Muscle of leg (tissue), 11 donors: ENCODE results near the gene IL17B. TPM values are rescaled to one million over a fixed set of nuclear protein-coding genes. Genes with fewer than 3 reads are reported as not detected.

Experiments used
- DNase-seq: peaks from one replicate; pipeline ENCODE4 v3.0.0; 2013
- H3K27ac ChIP-seq: one replicate; pipeline ENCODE4 v1.5.1; 2013; ENCODE audit warnings: mild to moderate bottlenecking, low read length, control low read depth
- H3K27me3 ChIP-seq: one replicate; pipeline ENCODE4 v1.6.1; 2013; ENCODE audit warnings: low read length; ENCODE audit not compliant: control insufficient read depth, insufficient read depth
- H3K36me3 ChIP-seq: one replicate; pipeline ENCODE4 v1.6.1; 2013; ENCODE audit warnings: low read length; ENCODE audit not compliant: control insufficient read depth, insufficient read depth
- H3K4me1 ChIP-seq: one replicate; pipeline ENCODE4 v1.6.1; 2013; ENCODE audit warnings: low read length; ENCODE audit not compliant: control insufficient read depth, insufficient read depth
- H3K4me3 ChIP-seq: one replicate; pipeline ENCODE4 v1.5.1; 2013; ENCODE audit warnings: low read length, control low read depth
- H3K9me3 ChIP-seq: replicated peaks from 2 replicates; pipeline ENCODE4 v1.6.1; 2013; ENCODE audit warnings: low read depth, low read length; ENCODE audit not compliant: control insufficient read depth
- WGBS: methylation state at CpG from one replicate; pipeline ENCODE4 v1.1.5; 2013; ENCODE audit warnings: missing lambda C conversion rate; ENCODE audit not compliant: insufficient coverage; 5-methylcytosine and 5-hydroxymethylcytosine counted together
- polyA plus RNA-seq, 8 donors: library from polyadenylated mRNA; unstranded; fragments of 120-200 nt; gene quantifications; one replicate each; pipeline versions ENCODE4 v1.2.1 to v1.2.3, GENCODE V29; 2013; ENCODE audit warnings: inconsistent platforms in 1 of 8, low replicate concordance in 1 of 8; ENCODE audit not compliant: insufficient read length in 8 of 8, insufficient read depth in 1 of 8
- total RNA-seq: library from RNA; stranded (reverse); fragments of 120-200 nt; gene quantifications from one replicate; pipeline ENCODE4 v1.2.4, GENCODE V29; 2013

Gene IL17B
- total and polyA plus RNA-seq, 9 donors, result 151 to 423 (median 289) TPM

DNA sequence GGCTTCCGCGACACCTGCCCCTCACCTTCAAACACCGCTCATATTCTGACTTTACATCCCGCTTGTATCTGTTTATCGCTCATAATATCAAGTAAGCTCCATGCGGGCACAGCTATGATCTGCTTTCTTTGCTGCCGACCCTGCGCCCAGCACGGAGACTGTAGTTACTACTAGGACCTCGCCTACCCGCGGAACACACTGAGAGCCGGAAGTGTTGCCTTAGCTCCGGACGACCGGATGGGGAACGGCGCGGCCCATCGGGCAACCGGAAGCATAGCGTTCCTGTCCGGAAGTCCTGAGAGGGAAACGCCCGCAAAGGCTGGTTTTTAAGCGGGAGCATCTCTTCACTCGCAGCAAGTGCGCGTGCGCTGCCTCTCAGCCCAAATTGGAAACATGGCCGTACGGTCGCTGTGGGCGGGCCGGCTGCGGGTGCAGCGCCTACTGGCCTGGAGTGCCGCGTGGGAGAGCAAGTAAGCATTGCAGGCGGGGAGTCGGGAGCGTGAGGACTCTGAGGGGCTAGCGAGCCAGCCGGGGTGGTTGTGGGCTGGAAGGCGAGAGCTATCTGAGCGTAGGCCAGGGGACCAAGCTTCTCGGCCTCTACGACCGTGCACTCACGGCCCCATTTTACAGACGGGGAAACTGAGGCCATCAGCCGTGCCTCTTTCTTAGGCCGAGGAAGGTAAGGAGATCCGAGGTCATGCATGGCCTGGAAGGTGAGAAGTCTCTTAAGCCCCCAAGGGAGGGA, 33.8 kb downstream of the IL17B start, which contains the start of gene GRPEL2:
Gene GRPEL2, plus strand, starts transcription at position 353 of the 745 bp plus-strand sequence. Its CDS starts 41 bp downstream, at position 394.
- peaks cover 37% of the 10 kb centered on the region for H3K36me3 ChIP-seq
- H3K4me3 ChIP-seq, result peak within 1 kb of the TSS; percentile 72
- DNase-seq, result peak; percentile 99
- H3K9me3 ChIP-seq, result no peaks in the 10 kb centered on the region
- under 1% methylated on average over 51 of the region's 54 CpGs for WGBS
- peak within 1 kb of the TSS; percentile 92 for H3K27ac ChIP-seq
- peaks cover 15% of the 10 kb centered on the region for H3K4me1 ChIP-seq
- H3K27me3 ChIP-seq, result no peaks in the 10 kb centered on the region

GRCh38 chr5:149344151-149344550, 34.9 kb downstream of the IL17B start:
- Histone ChIP-seq H3K4me1 (peaks cover 15% of the 10 kb centered on the region), H3K9me3 (no peaks in the 10 kb centered on the region), H3K27me3 (no peaks in the 10 kb centered on the region), H3K4me3 (no peak overlapping the region), H3K27ac (no peak overlapping the region), H3K36me3 (peaks cover 30% of the 10 kb centered on the region)
- no peak for DNase-seq
- no CpG with 5 or more reads among the region's 2 CpGs for WGBS

DNA sequence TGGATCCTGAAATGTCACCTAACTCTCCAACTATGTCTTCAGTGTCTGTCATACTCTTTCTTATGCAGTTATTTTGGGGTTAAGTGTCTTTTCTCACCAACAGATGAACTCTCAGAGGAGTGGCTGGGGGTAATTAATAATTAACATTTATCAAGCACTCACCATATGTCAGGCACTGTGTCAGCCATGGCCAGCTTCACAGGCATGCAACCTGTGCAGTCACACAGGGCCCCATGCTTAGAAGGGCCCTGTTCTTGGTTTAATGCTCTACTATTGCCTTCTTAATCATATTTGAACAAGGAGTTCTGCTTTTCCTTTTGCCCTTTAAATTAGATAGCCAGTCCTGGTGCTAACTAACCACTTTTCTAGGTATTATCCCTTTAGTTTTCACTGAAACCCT, 37.2 kb downstream of the IL17B start:
- Histone ChIP-seq H3K4me1 (peaks cover 23% of the 10 kb centered on the region), H3K27me3 (no peaks in the 10 kb centered on the region), H3K36me3 (peaks cover 14% of the 10 kb centered on the region), H3K9me3 (no peaks in the 10 kb centered on the region), H3K4me3 (no peak overlapping the region), H3K27ac (no peak overlapping the region)
- no peak for DNase-seq

GRCh38 chr5:149340920-149341319, 38.2 kb downstream of the IL17B start:
- H3K9me3 ChIP-seq, result no peaks in the 10 kb centered on the region
- no peaks in the 10 kb centered on the region for H3K27me3 ChIP-seq
- H3K36me3 ChIP-seq, result peaks cover 14% of the 10 kb centered on the region
- no peak overlapping the region for H3K27ac ChIP-seq
- H3K4me3 ChIP-seq, result no peak overlapping the region
- no peak for DNase-seq
- peaks cover 18% of the 10 kb centered on the region for H3K4me1 ChIP-seq
- WGBS, result no CpG with 5 or more reads among the region's 1 CpG

DNA sequence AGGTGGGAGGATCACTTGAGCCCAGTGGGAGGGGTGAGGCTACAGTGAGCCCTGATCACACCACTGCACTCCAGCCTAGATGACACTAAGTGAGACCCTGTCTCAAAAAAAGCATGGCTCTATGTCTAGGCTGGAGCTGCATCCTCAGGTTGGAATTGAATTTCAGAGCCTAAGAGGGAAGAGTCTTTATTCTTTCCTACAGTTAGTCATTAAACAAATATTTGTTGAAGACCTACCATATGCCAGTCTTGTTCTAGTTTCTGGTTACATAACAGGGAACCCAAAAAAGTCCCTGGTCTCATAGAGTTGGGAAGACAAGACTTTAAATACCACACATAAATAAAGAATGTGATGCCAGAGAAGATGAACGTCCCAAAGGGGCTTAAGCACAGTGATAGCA, 40.7 kb downstream of the IL17B start:
- H3K4me1 ChIP-seq, result peaks cover 9% of the 10 kb centered on the region
- H3K4me3 ChIP-seq, result no peak overlapping the region
- peaks cover 20% of the 10 kb centered on the region for H3K36me3 ChIP-seq
- no peak for DNase-seq
- WGBS, result no CpG with 5 or more reads among the region's 1 CpG
- H3K27me3 ChIP-seq, result no peaks in the 10 kb centered on the region
- peak overlapping the region; percentile 63 for H3K27ac ChIP-seq
- H3K9me3 ChIP-seq, result no peaks in the 10 kb centered on the region

- peak; percentile 82 for DNase-seq
- H3K27ac ChIP-seq, result peak overlapping the region; percentile 63
Measured at GRCh38 chr5:149337736-149338135, 41.4 kb downstream of the IL17B start.

GRCh38 chr5:149333711-149334443, 45.2 kb downstream of the IL17B start:
- Histone ChIP-seq H3K4me1 (peaks cover 9% of the 10 kb centered on the region), H3K27me3 (no peaks in the 10 kb centered on the region), H3K4me3 (no peak overlapping the region), H3K27ac (peak overlapping the region; percentile 47), H3K36me3 (peaks cover 33% of the 10 kb centered on the region), H3K9me3 (no peaks in the 10 kb centered on the region)
- WGBS, result 80% methylated on average over 1 of the region's 2 CpGs
- DNase-seq, result peak; percentile 27

More at GRCh38 chr5:149337736-149338135, 41.4 kb downstream of the IL17B start:
- Histone ChIP-seq H3K9me3 (no peaks in the 10 kb centered on the region), H3K4me1 (peaks cover 9% of the 10 kb centered on the region), H3K27me3 (no peaks in the 10 kb centered on the region), H3K36me3 (peaks cover 24% of the 10 kb centered on the region), H3K4me3 (no peak overlapping the region)
- WGBS, result 75% methylated on average over 1 of the region's 4 CpGs

GRCh38 chr5:149328177-149328576, 50.9 kb downstream of the IL17B start:
- H3K4me1 ChIP-seq, result peaks cover 3% of the 10 kb centered on the region
- WGBS, result no CpG with 5 or more reads among the region's 5 CpGs
- H3K9me3 ChIP-seq, result no peaks in the 10 kb centered on the region
- no peak for DNase-seq
- H3K36me3 ChIP-seq, result peaks cover 39% of the 10 kb centered on the region
- no peak overlapping the region for H3K27ac ChIP-seq
- no peak overlapping the region for H3K4me3 ChIP-seq
- H3K27me3 ChIP-seq, result no peaks in the 10 kb centered on the region

DNA sequence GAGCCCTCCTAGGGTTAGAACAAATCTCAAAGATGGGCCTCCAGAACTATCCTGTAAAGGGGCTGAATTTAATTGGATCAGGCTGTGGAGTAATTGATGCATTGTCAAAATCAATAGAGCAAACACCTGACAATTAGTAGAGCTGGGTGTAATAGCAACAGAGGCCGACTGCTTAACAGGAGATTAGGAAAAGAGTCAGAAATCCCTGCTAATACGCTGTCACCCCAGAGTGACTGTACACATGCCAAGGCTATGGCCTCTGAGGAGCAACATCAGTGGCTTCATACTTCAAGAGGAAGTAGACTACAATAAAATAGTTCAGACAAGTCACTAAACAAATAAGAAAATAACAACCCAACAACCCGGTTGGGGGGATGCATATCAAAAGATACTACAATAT, 52.5 kb downstream of the IL17B start:
- Histone ChIP-seq H3K9me3 (no peaks in the 10 kb centered on the region), H3K4me3 (no peak overlapping the region), H3K4me1 (peaks cover 3% of the 10 kb centered on the region), H3K27ac (no peak overlapping the region), H3K36me3 (peaks cover 37% of the 10 kb centered on the region), H3K27me3 (no peaks in the 10 kb centered on the region)
- no peak for DNase-seq
- WGBS, result no CpG with 5 or more reads among the region's 3 CpGs

- no peak overlapping the region for H3K4me3 ChIP-seq
- no CpG with 5 or more reads among the region's 5 CpGs for WGBS
- H3K9me3 ChIP-seq, result no peaks in the 10 kb centered on the region
- H3K27ac ChIP-seq, result no peak overlapping the region
- no peaks in the 10 kb centered on the region for H3K27me3 ChIP-seq
- DNase-seq, result no peak
- H3K36me3 ChIP-seq, result peaks cover 36% of the 10 kb centered on the region
- H3K4me1 ChIP-seq, result peaks cover 9% of the 10 kb centered on the region
Measured at GRCh38 chr5:149325894-149326293, 53.2 kb downstream of the IL17B start.
